Forelimb muscle (tissue), 1 donor: ENCODE measurements around the gene DENND2A. TPM values are rescaled to one million over a fixed set of nuclear protein-coding genes. Genes with fewer than 3 reads are reported as not detected.
"Not testable (repeated sequence)": the region's sequence is repeated elsewhere in the genome, so short reads cannot be mapped to it uniquely, and the experiment has no call there.

Source experiments
- DNase-seq: peaks from one replicate; pipeline ENCODE4 v3.0.0-alpha.2; 2013; ENCODE audit warnings: low read depth
- polyA plus RNA-seq: library from polyadenylated mRNA; unstranded; fragments of 120-200 nt; gene quantifications from one replicate; pipeline ENCODE4 v1.2.1, GENCODE V29; 2013; ENCODE audit not compliant: insufficient read length

The DENND2A gene, protein sequence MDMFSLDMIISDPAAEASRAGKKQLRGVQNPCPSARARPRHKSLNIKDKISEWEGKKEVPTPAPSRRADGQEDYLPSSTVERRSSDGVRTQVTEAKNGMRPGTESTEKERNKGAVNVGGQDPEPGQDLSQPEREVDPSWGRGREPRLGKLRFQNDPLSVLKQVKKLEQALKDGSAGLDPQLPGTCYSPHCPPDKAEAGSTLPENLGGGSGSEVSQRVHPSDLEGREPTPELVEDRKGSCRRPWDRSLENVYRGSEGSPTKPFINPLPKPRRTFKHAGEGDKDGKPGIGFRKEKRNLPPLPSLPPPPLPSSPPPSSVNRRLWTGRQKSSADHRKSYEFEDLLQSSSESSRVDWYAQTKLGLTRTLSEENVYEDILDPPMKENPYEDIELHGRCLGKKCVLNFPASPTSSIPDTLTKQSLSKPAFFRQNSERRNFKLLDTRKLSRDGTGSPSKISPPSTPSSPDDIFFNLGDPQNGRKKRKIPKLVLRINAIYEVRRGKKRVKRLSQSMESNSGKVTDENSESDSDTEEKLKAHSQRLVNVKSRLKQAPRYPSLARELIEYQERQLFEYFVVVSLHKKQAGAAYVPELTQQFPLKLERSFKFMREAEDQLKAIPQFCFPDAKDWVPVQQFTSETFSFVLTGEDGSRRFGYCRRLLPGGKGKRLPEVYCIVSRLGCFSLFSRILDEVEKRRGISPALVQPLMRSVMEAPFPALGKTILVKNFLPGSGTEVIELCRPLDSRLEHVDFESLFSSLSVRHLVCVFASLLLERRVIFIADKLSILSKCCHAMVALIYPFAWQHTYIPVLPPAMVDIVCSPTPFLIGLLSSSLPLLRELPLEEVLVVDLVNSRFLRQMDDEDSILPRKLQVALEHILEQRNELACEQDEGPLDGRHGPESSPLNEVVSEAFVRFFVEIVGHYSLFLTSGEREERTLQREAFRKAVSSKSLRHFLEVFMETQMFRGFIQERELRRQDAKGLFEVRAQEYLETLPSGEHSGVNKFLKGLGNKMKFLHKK
- polyA plus RNA-seq: 41.9 TPM

DNA sequence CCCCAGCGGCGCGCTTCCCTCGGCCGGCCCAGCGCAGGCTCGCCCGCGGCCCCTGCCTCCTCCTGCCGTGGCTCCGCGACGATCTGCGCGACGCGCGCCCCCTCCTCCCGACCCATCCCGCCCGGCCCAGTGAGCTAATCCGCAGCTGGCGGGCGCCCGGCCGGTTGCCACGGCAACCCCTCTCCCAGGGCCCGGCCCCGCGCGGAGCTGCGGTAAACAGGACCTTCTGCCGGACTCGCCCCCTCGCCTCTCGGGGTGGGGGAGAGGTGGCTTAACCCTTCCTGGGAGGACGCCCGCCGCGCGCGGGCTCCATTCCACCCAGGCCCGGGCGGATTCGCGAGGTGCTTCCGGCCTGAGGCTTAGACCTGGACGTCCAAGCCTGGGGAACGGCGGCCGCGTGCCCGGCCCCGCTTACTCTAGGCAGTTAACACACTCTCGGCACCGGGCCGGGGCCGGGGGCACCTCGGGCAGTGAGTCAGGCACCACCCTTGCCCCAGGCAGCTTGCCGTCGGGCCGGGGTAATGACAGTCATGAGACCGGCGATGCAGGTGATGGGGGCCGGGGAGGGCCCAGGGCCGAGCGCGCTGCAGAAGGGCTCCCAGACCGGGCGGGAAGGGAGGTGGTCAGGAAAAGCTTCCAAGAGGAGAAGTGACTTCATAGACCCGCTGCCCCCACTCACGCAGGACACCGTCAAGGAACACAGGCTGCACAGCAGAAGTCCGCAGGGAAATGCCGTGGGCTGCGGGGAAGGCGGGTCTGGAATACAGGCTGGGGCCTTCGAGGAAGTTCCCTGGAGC lies at the start of gene DENND2A:
Gene DENND2A, minus strand, starts transcription at position 87 of the 797 bp plus-strand sequence. CDS start 38,416 bp downstream, outside the sequence.
- DNase-seq: no peak

DNA sequence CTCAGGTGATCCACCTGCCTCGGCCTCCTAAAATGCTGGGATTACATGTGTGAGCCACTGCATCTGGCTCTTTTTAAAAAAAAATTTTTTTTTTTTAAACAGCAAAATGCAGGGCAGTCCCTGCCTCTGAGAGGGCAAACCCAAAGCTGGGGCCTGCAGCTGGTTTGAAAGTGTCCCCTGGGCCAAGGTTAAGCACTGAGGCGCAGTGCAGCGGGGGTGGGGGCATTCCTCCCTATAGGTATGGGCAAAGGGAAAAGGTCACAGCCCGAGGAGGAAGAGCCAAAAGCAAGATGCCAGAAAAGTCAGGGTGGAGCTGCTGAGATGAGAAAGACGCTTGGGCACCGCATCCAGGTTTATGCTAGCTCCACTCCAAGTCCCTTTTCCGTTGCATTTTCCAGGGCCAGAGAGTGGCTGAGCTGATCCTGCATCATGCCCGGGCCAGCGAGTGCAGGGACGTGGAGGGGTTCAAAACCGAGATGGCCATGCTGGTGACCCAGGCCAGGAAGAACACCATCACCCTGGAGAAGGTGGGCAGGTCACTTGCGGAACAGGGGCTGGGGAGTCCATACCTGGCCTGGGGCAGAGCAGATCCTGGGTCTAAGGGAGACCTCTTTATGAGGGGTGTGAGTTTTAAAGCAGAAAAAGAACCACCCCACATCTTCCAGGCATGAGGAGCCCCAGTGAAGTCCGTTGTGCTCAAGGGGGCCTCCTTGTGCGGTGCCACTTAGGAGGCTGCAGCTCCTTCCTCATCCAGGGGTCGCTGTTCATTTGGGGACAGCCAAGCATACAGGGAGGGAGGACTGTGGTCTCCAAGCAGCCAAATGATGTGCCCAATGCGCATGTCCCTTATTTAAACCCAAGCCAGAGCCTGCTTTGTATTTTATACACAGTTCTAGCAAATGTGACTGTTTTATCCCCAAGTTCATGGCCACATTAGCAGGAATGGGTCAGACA lies 48.9 kb upstream of the DENND2A start:
- DNase-seq: no peak

DNA sequence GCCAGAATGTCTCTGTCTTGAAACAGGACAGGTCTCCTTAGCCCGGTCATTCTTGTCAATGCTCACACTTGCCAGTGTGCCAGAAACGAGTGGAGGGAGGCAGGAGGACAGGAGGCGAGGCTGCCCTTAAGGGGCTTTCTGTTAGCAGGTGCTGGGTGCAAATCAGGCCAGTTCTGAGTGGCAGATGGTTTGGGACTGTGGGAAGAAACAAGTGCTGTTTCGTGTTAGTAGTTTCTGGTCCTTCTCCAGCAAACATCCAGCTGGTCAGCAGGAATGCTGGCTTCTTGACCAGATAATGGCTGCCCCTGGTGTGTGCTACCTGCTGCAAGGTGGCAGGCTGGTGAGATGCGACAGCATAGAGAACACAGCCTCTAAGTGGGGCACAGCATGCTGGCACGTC lies 47.7 kb upstream of the DENND2A start:
- no peak for DNase-seq

DNA sequence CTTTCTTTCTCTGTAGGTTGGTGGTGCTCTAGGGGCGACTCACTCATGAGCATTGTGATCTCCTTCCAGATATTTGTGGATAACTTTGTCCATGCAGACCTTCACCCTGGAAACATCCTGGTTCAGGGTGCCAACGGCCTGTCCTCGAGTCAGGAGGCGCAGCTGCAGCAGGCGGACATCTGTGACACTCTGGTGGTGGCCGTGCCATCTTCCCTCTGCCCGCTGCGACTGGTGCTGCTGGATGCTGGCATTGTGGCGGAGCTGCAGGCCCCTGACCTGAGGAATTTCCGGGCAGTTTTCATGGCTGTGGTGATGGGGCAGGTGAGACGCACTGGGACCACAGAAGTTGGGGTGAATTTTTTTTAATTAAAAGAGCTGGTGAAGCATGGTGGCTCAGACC lies 46.3 kb upstream of the DENND2A start:
- DNase-seq: no peak

DNA sequence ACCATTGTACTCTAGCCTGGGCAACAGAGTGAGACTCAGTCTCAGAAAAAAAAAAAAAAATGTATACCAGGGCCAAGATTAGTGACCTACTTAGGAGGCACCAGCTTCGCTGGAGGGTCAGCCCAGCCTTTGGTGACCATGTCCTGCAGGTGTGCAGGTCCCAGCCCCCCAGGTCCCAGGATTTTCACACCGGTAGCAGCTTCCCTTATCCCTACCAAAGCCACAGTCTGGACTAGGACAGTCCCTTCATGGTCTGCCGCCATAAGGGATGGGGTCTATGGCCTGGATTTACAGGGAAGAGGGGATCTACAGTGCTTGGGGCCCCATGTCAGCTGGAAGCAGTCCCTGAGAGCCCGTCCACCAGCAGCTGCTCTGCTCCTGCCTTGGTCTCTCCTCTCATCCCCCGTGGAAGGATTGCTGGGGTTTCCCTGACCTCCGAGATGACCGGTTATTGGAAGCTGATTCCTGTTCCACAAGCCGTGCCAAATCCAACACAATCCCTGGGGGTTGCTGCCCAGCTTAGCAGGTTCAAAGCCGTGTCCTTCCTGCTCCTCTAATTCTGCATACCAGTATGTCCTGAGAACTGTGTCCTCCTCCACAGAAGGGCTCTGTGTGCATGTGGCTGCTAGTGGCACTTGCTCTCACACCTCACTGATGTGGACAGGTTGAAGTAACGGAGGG lies 44.9 kb upstream of the DENND2A start:
- DNase-seq: no peak

DNA sequence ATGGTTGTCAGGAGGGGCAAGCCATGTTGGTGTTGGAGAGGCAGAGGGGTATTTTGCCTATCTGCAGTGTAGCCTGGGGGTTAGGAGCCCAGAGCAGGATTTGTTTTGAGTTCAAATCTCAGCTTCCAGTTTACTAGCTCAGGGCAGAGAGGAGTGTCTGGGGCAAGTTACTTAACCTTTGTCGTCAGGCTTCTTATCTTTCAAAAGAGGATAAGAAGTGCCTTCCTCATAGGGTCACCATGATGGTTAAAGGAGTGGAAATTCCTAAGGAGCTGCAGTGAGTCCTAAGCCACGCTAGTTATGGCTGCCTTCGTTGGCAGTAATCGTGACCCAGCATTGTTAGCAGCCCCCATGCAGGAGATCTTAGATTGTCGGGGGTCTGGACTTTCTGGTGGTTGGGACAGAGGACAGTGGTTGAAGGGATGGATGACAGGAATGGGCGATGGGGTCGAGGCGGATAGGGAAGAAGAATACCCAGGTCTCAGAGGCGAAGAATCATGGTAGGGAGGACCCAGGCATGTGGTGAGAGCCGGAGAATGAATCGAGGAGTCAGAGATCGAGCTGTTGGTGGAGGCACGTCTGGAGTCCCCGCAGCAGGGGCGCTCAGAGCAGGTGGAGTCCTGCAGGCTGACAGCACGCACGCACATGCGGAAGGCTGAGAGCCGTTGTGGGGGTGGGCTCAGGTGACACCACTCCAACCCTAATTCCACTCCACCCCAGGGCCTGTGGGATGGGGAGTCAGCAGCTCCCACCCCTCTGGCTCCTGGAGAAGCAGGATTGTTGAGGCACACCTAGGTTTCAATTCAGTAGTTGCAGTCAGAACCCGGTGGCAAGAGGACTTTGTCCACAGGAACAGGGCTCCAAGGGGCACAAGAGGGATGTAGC lies 43.7 kb upstream of the DENND2A start:
- DNase-seq: no peak

DNA sequence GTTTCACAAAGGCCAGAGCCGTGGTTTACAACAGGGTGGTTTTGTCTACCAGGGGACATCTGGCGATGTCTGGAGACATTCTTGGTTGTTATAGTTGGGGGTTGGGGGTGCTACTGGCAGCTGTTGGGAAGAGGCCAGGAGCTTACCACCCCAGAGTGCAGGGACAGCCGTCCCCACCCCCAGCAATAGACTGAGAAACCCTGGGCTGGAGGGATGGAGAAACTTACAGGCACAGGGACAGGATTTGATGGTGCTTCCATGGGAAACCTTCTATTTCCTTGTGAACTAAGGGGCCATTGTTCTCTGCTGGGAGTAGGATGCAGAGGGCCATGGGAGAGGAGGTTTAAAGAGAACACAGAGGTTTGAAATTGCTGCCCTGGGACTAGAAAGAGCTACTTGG lies 43.0 kb upstream of the DENND2A start:
- DNase-seq: no peak

DNA sequence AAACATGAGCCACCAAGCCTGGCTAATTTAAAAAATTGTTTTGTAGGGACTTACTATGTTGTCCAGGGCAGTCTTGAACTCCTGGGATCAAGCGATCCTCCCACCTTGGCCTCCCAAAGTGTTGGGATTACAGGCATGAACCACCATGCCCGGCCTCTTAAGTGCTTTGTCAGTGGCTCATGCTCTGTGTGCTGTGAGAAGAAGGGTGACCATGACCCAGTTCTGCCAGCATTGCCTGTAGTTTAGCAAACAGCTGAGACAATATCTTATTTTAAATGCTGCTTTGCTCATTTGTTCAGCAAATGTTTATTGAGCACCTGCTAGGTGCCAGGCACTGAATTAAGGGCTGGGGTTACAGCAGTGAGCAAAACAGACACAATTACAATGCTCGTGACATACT lies 41.2 kb upstream of the DENND2A start:
- no peak for DNase-seq

DNA sequence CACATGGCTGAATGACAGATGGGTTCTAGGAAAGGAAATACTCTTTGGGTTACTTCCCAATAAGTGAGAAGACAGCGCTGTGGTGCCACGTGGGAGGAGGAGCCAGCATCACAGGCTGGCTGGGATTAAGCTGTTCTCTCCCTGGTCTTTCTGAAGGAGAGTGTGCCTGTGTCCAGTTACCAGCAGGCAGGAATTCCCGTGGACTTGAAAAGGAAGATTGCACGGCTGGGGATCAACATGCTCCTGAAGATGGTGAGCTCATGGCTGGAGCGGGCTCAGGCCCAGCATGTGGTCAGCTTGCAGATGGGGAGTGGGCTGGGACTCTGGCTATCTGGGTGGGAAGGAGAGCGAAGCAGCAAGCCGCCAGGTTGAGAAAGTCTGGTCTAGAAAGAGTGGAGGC lies 40.3 kb upstream of the DENND2A start:
- DNase-seq: no peak

DNA sequence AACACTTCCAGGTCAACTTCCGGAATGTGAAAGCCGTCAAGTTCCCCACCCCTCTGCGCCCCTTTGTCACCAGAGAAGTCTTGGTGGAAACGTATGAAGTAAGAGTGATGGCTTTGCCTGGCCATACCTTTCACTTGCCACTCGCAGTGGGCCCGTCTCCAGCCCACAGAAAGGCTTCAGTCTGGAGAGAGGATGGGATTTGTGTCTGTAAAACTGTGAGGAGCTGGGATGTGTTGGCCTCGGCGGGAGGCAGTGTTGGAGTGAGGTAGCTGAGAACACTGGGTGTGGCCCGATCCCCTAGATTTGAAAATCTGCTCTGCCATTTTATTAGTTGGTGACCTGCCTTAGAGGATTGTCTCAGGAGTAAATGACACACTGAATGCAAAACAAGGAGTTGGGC lies 38.6 kb upstream of the DENND2A start:
- DNase-seq: no peak

DNA sequence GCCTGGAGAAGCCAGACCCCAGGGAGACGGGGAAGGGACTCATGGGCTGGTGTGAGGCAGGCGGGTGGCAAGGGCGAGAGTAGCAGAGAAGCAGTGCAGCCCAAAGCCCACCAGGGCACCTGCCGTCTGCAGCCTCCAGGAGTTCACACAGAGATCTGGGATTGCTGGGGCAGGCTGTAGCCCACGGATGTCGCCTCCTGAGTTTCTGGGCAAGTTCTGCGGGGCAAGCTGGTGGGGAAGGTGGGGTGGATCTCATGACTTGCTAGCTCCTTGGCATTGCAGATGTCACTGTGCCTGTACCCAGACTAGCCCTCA lies 38.2 kb upstream of the DENND2A start:
- DNase-seq: no peak

DNA sequence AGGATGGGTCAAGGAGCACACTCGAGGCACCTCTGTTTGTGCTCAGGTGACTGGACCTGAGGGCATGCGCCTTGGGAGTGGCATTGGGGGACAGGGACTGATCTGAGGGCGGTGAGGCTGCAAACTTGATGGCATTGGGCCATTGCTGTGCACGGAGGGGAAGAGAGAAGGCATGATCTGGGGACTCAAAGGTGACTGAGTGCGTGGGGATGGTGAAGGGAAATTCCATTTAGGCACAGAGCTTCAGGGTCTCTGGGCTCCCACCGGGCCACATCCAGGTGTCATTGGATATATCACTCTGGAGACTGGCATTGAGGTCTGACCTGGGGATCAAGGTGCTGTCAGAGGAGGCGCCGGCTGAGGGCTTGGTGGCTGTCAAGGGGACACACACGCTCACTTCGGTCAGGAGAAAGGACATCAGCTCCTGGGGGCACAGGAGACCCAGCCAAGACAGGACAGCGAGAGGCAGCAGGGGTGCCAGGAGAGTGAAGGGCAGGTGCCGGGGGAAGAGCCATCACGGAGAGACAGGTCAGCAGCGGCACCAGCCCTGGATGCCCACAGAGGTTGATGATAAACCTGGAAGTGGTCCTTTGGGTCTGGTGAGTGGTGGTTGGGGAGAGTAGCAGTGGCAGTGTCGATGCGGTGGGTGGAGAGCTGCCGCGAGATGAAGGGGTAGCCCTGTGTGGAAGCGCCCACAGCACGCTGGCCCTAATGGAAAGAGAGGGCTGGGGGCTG lies 37.6 kb upstream of the DENND2A start:
- DNase-seq: no peak

DNA sequence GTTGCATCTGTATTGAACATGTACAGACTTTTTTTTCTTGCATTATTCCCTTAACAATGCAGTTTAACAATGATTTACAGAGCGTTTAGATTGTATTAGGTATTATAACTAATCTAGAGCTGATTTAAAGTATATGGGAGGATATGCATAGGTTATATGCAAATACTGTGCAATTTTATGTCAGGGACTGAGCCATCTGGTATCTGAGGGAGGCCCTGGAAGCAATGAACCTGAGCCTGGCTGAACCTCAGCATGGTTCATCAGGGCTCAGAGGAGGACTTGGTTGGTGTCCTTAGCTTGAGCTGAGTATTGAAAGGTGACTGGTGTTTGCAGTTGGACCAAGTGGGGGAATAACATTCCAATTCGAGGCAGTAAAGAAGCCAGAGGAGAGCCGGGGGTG lies 36.9 kb upstream of the DENND2A start:
- no peak for DNase-seq

DNA sequence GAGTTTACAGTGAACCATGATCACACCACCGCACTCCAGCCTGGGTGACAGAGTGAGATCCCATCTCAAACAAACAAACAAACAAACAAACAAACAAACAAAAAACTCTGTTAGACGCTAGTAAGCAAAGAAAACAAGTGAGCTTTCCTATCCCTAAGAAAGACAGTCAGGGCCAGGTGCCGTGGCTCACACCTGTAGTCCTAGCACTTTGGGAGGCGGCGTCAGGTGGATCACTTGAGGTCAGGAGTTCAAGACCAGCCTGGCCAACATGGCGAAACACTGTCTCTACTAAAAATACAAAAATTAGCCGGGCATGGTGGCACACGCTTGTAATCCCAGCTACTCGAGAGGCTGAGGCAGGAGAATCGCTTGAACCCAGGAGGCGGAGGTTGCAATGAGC lies 36.3 kb upstream of the DENND2A start:
- DNase-seq: not testable (repeated sequence)

DNA sequence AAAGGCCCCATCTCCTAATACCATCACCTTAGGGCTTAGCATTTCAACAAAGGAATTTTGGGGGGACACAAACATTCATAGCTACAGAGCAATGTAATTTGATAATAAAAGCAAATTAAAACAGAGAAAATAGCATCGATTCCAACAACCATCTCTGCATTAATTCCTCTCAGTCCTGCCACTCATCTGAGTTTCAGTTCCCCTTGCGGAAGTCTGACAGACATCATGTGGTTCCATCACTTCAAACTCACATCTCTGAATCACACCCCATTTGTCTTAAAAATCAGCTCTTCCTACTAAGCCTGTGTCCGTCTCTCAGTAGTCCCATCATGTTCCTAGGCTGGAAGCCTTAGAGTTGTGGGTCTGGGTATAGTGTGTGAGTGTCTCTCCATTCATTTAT lies 35.7 kb upstream of the DENND2A start:
- DNase-seq: no peak

DNA sequence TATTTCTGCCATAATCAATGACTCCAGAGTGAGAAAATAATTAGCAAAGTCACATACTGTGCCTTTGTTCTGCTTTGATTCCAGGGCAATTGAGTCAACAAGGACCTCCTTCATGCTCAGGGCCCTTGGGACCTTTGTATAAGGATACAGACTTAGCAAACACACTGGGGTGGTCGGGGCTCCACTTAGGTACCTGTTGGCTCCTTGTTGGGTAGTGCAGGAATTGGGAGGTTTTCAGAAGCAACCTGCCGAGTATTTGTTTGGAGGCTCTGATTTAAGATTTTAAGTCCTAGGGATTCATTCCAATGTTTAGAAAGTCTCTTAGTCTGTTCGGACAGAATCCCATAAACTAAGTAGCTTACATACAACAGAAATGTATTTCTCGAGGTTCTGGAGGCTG lies 35.1 kb upstream of the DENND2A start:
- DNase-seq: no peak

DNA sequence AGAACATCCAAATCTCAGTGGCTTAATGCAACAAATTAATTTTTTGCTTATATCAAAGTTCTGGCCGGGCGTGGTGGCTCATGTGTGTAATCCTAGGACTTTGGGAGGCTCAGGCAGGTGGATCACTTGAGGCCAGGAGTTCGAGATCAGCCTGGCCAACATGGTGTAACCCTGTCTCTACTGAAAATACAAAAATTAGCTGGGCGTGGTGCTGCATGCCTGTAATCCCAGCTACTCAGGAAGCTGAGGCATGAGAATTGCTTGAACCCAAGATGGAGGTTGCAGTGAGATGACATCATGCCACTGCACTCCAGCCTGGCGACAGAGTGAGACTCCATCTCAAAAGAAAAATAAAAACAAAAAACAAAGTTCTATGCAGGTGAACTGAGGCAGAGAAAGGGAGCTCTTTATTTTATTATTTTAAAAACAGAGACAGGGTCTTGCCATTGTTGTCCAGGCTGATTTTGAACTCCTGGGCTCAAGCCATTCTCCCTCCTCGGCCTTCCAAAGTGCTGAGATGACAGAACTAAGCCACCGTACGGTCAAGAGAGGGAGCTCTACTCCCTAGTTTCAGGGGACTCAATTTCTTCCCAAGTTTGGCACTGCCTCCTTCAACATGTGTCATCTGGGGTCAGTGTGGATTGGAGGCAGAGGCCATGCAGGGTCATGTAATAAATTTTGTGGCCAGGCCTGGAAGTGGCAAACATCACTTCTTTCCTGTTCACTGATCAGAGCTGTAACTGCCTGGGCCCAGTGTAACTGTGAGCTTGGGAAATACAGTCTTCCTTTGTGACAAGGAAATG lies 34.5 kb upstream of the DENND2A start:
- DNase-seq: no peak

DNA sequence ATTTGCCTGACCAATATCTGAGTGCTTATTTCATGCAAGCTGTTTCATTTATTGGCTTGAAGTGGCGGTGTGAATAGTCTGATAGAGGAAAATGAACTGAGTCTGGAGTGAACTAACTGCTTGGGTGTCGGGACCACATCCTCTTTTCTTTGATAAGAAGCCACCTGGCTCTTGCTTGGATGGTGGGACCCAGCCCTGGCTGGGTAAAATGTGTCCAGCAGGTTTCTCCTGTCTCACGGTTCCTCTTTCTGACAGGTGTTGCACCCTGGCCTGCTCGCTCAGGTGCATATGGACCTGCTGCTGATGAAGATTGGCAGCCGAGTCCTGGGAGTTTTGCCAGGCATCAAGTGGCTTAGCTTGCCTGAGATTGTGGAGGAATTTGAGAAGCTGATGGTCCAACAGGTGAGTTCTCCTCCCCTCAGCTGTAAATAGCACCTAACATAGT lies 33.8 kb upstream of the DENND2A start:
- no peak for DNase-seq
